OCI-LY3 (cell line): Measurements from ENCODE around the gene CTNND2.
A peak's percentile ranks its signal among the peaks of the same experiment; 100 is the strongest.

ENCODE experiments used
- H2AFZ ChIP-seq: fragments of 200-600, 300-600 bp; shearing (Covaris generic); 2 replicates; pipeline ENCODE4 v1.6.0; 2014; ENCODE audit warnings: antibody characterized with exemption, low read depth, low read length
- H3K27ac ChIP-seq: fragments of 200-600, 300-600 bp; sonication (generic); 2 replicates; pipeline ENCODE4 v1.5.1; 2014; ENCODE audit warnings: mild to moderate bottlenecking, low read length, moderate library complexity, mixed read lengths
- H3K27me3 ChIP-seq: fragments of 200-600, 300-600 bp; sonication (generic); 2 replicates; pipeline ENCODE4 v1.6.1; 2014; ENCODE audit warnings: low read depth, low read length, mixed read lengths
- H3K36me3 ChIP-seq: fragments of 200-600, 300-600 bp; sonication (generic); replicated peaks from 2 replicates; pipeline ENCODE3; 2014; ENCODE audit warnings: low read depth, low read length, mixed read lengths
- H3K4me1 ChIP-seq: fragments of 300-600, 200-600 bp; sonication (generic); 2 replicates; pipeline ENCODE4 v1.6.1; 2014; ENCODE audit warnings: low read length, mixed read lengths
- H3K4me2 ChIP-seq: fragments of 200-600, 300-600 bp; sonication (generic); 2 replicates; pipeline ENCODE4 v1.6.1; 2014; ENCODE audit warnings: low read length, mixed read lengths
- H3K4me3 ChIP-seq: fragments of 300-600, 200-600 bp; sonication (generic); 2 replicates; pipeline ENCODE4 v1.5.1; 2014; ENCODE audit warnings: antibody characterized with exemption, mild to moderate bottlenecking, low read length, moderate library complexity
- H3K79me2 ChIP-seq: fragments of 300-600, 200-600 bp; shearing (Covaris generic); 2 replicates; pipeline ENCODE4 v1.6.1; 2014; ENCODE audit warnings: mild to moderate bottlenecking, low read length, mixed read lengths
- H3K9ac ChIP-seq: fragments of 300-600, 200-600 bp; shearing (Covaris generic); 2 replicates; pipeline ENCODE4 v1.6.0; 2014; ENCODE audit warnings: mild to moderate bottlenecking, low read length, moderate library complexity
- H3K9me3 ChIP-seq: fragments of 200-600, 300-600 bp; shearing (Covaris generic); 2 replicates; pipeline ENCODE4 v1.6.1; 2014; ENCODE audit warnings: low read length, mixed read lengths; ENCODE audit not compliant: insufficient read depth
- H4K20me1 ChIP-seq: fragments of 200-600, 300-600 bp; sonication (generic); 2 replicates; pipeline ENCODE4 v1.6.1; 2016; ENCODE audit warnings: low read length, mixed read lengths; ENCODE audit not compliant: insufficient read depth
- CTCF ChIP-seq: fragments of 200-600, 300-600 bp; sonication (generic); IDR thresholded peaks from 2 replicates; pipeline ENCODE4 v1.5.1; 2014; ENCODE audit warnings: antibody characterized with exemption, low read length, low read depth
- EZH2phosphoT487 ChIP-seq: fragments of 200-600 bp; shearing (Covaris generic); IDR thresholded peaks from 2 replicates; pipeline ENCODE4 v1.6.1; 2018; ENCODE audit warnings: antibody characterized with exemption, mixed run types, low read depth

Gene CTNND2

GRCh38 chr5:11809407-11809806 lies 94.8 kb downstream of the CTNND2 start:
- Histone ChIP-seq H3K4me1 (no peaks in the 10 kb centered on the region), H4K20me1 (no peaks in the 10 kb centered on the region), H3K4me2 (no peak overlapping the region), H3K4me3 (no peak overlapping the region), H3K36me3 (no peaks in the 10 kb centered on the region), H3K9ac (no peak overlapping the region), H3K27ac (no peak overlapping the region), H2AFZ (no peak overlapping the region), H3K9me3 (no peaks in the 10 kb centered on the region), H3K79me2 (no peaks in the 10 kb centered on the region), H3K27me3 (no peaks in the 10 kb centered on the region)
- no peak for TF ChIP-seq EZH2phosphoT487
- no peak for TF ChIP-seq CTCF

- Histone ChIP-seq H3K9ac (0 out of 2 replicates have a peak overlapping the region, but pooled peaks have one; percentile 8), H3K27ac (no peak overlapping the region), H3K36me3 (no peaks in the 10 kb centered on the region), H3K27me3 (no peaks in the 10 kb centered on the region), H3K9me3 (no peaks in the 10 kb centered on the region), H3K79me2 (no peaks in the 10 kb centered on the region), H3K4me3 (peak overlapping the region; percentile 22; the same call in 1 of the 2 replicates), H2AFZ (peak overlapping the region; percentile 54), H3K4me1 (peaks cover 31% of the 10 kb centered on the region), H4K20me1 (no peaks in the 10 kb centered on the region), H3K4me2 (peak overlapping the region; percentile 65)
- no peak for TF ChIP-seq EZH2phosphoT487
Observed at GRCh38 chr5:11803436-11803835, 100.8 kb downstream of the CTNND2 start.

GRCh38 chr5:11801061-11801460 lies 103.2 kb downstream of the CTNND2 start:
- H4K20me1 ChIP-seq = no peaks in the 10 kb centered on the region
- no peak overlapping the region for H3K27ac ChIP-seq
- TF ChIP-seq CTCF (no peak), EZH2phosphoT487 (no peak)
- H3K79me2 ChIP-seq = no peaks in the 10 kb centered on the region
- H3K27me3 ChIP-seq = no peaks in the 10 kb centered on the region
- no peak overlapping the region for H3K9ac ChIP-seq
- H3K9me3 ChIP-seq = no peaks in the 10 kb centered on the region
- H3K4me2 ChIP-seq = peak overlapping the region; percentile 26; the same call in 1 of the 2 replicates
- H3K4me3 ChIP-seq = no peak overlapping the region
- H3K36me3 ChIP-seq = no peaks in the 10 kb centered on the region
- H3K4me1 ChIP-seq = peaks cover 31% of the 10 kb centered on the region
- H2AFZ ChIP-seq = no peak overlapping the region

- Histone ChIP-seq H3K9me3 (no peaks in the 10 kb centered on the region), H3K27me3 (no peaks in the 10 kb centered on the region), H3K4me3 (no peak overlapping the region), H3K79me2 (no peaks in the 10 kb centered on the region), H3K36me3 (no peaks in the 10 kb centered on the region), H3K27ac (no peak overlapping the region), H3K4me2 (no peak overlapping the region), H4K20me1 (no peaks in the 10 kb centered on the region), H2AFZ (no peak overlapping the region), H3K9ac (no peak overlapping the region), H3K4me1 (peaks cover 25% of the 10 kb centered on the region)
- TF ChIP-seq EZH2phosphoT487 (no peak), CTCF (no peak)
Observed at GRCh38 chr5:11797132-11797531, 107.1 kb downstream of the CTNND2 start.
